Left ventricle myocardium inferior (tissue), 1 donor: ENCODE measurements around the gene MTTP. TPM values are rescaled to one million over a fixed set of nuclear protein-coding genes. Genes with fewer than 3 reads are reported as not detected.

Source experiments
- DNase-seq: peaks from one replicate; pipeline ENCODE4 v3.0.0-alpha.2; 2020
- H3K27ac ChIP-seq: fragments of 200-600 bp; replicated peaks from 2 replicates; pipeline ENCODE4 v1.8.0; 2021
- H3K27me3 ChIP-seq: fragments of 200-600 bp; 2 replicates; pipeline ENCODE4 v1.8.0; 2021; ENCODE audit warnings: low read depth
- H3K36me3 ChIP-seq: fragments of 200-600 bp; 2 replicates; pipeline ENCODE4 v1.8.0; 2021
- H3K4me1 ChIP-seq: fragments of 200-600 bp; 2 replicates; pipeline ENCODE4 v1.8.0; 2021
- H3K4me3 ChIP-seq: fragments of 200-600 bp; 2 replicates; pipeline ENCODE4 v1.8.0; 2021; ENCODE audit warnings: mild to moderate bottlenecking, moderate library complexity
- H3K9me3 ChIP-seq: fragments of 200-600 bp; replicated peaks from 2 replicates; pipeline ENCODE4 v1.8.0; 2021
- CTCF ChIP-seq: fragments of 200-600 bp; IDR thresholded peaks from 2 replicates; pipeline ENCODE4 v1.8.0; 2021; ENCODE audit warnings: antibody characterized with exemption, mild to moderate bottlenecking, borderline replicate concordance
- intact Hi-C: fragments of 100-400 bp; cut with micrococcal nuclease; formaldehyde crosslinking; loops from one replicate; pipeline ENCODE4 v1.11.0; 2022
- total RNA-seq: library from RNA; stranded (reverse); fragmentation: NEBNext Ultra II Directional; extraction: Animal tissue kit (Norgen Biotek cat#: 25700); gene quantifications from one replicate; pipeline ENCODE4 v1.2.1, GENCODE V29; 2021
- donor health status: DM: no; HTN: yes; CAD: no; lungs with severe emphysema.

Gene MTTP
- total RNA-seq, 1 donor from 2014 or later = 3.7 TPM

- no peaks in the 10 kb centered on the region for H3K4me1 ChIP-seq
- intact Hi-C loops = no loop called here
- H3K27ac ChIP-seq = no peak overlapping the region
- H3K9me3 ChIP-seq = no peaks in the 10 kb centered on the region
- no peak for DNase-seq
- H3K4me3 ChIP-seq = no peak overlapping the region
- H3K36me3 ChIP-seq = no peaks in the 10 kb centered on the region
- no peaks in the 10 kb centered on the region for H3K27me3 ChIP-seq
- TF ChIP-seq CTCF = no peak
Measured at GRCh38 chr4:99630857-99631360, 56.3 kb downstream of the MTTP start.

- intact Hi-C loops = no loop called here
- H3K27ac ChIP-seq = no peak overlapping the region
- no peaks in the 10 kb centered on the region for H3K36me3 ChIP-seq
- DNase-seq = no peak
- H3K4me1 ChIP-seq = no peaks in the 10 kb centered on the region
- no peak for TF ChIP-seq CTCF
- no peaks in the 10 kb centered on the region for H3K27me3 ChIP-seq
- no peaks in the 10 kb centered on the region for H3K9me3 ChIP-seq
- no peak overlapping the region for H3K4me3 ChIP-seq
Measured at GRCh38 chr4:99633772-99634171, 59.1 kb downstream of the MTTP start.

GRCh38 chr4:99634742-99635360 lies 60.2 kb downstream of the MTTP start:
- H3K27ac ChIP-seq = no peak overlapping the region
- TF ChIP-seq CTCF = no peak
- DNase-seq = no peak
- no peak overlapping the region for H3K4me3 ChIP-seq
- intact Hi-C loops = no loop called here
- H3K4me1 ChIP-seq = no peaks in the 10 kb centered on the region
- H3K27me3 ChIP-seq = no peaks in the 10 kb centered on the region
- no peaks in the 10 kb centered on the region for H3K36me3 ChIP-seq
- H3K9me3 ChIP-seq = no peaks in the 10 kb centered on the region

- Histone ChIP-seq H3K27ac (no peak overlapping the region), H3K4me1 (no peaks in the 10 kb centered on the region), H3K4me3 (no peak overlapping the region), H3K9me3 (no peaks in the 10 kb centered on the region), H3K36me3 (no peaks in the 10 kb centered on the region), H3K27me3 (no peaks in the 10 kb centered on the region)
- no peak for DNase-seq
- intact Hi-C loops = no loop called here
- no peak for TF ChIP-seq CTCF
Measured at GRCh38 chr4:99635601-99636000, 61.0 kb downstream of the MTTP start.

GRCh38 chr4:99636422-99636821 lies 61.8 kb downstream of the MTTP start:
- TF ChIP-seq CTCF = no peak
- H3K27me3 ChIP-seq = no peaks in the 10 kb centered on the region
- no peak for DNase-seq
- no peaks in the 10 kb centered on the region for H3K36me3 ChIP-seq
- no peaks in the 10 kb centered on the region for H3K9me3 ChIP-seq
- no peaks in the 10 kb centered on the region for H3K4me1 ChIP-seq
- H3K4me3 ChIP-seq = no peak overlapping the region
- intact Hi-C loops = no loop called here
- H3K27ac ChIP-seq = no peak overlapping the region
